ENCODE measurements around the gene MTRF1L.
A peak's percentile ranks its signal among the peaks of the same experiment; 100 is the strongest.

MTRF1L gene

DNA sequence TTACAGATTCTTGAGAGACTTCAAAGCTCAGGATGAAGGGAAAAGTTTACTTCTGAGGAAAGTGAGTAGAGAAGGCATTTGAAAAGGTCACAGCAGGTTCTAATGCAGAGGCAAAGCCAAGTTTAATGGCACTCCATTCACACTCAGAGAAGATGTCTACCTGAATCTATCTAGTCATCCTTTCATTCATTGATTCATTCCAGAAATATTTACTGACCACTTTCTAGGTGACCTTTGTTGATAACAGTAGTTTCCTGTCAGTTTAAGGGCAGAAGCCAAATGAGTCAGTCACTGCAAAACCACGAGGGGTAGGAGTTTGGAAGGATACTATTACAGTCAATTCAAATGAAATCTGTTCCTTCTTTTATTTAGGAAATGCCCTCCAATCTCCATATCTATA is 50.5 kb downstream of the MTRF1L start:
- Histone ChIP-seq H3F3A (ENCODE audit: insufficient read depth, low read length) (no peaks in the 10 kb centered on the region), H4K20me1 (ENCODE audit: insufficient read depth, low read length) (no peaks in the 10 kb centered on the region), H3K4me1 (ENCODE audit: insufficient read depth, low read length, severe bottlenecking) (no peaks in the 10 kb centered on the region), H3K9ac (ENCODE audit: low read length) (no peak overlapping the region), H3K79me2 (ENCODE audit: insufficient read depth, low read length) (no peaks in the 10 kb centered on the region), H2AFZ (ENCODE audit: low read length) (no peak overlapping the region), H3K4me2 (ENCODE audit: low read length) (no peak overlapping the region), H3K27me3 (ENCODE audit: insufficient read depth, low read length) (no peaks in the 10 kb centered on the region), H3K9me3 (ENCODE audit: low read length) (no peaks in the 10 kb centered on the region), H3K4me3 (ENCODE audit: low read depth, low read length, poor library complexity, severe bottlenecking) (no peak overlapping the region), H3K36me3 (ENCODE audit: insufficient read depth, low read length) (no peaks in the 10 kb centered on the region), H3K9me2 (ENCODE audit: low read depth, low read length) (no peaks in the 10 kb centered on the region), H3K27ac (ENCODE audit: low read depth, low read length, poor library complexity, severe bottlenecking) (no peak overlapping the region)
- TF ChIP-seq, protein P1, sequence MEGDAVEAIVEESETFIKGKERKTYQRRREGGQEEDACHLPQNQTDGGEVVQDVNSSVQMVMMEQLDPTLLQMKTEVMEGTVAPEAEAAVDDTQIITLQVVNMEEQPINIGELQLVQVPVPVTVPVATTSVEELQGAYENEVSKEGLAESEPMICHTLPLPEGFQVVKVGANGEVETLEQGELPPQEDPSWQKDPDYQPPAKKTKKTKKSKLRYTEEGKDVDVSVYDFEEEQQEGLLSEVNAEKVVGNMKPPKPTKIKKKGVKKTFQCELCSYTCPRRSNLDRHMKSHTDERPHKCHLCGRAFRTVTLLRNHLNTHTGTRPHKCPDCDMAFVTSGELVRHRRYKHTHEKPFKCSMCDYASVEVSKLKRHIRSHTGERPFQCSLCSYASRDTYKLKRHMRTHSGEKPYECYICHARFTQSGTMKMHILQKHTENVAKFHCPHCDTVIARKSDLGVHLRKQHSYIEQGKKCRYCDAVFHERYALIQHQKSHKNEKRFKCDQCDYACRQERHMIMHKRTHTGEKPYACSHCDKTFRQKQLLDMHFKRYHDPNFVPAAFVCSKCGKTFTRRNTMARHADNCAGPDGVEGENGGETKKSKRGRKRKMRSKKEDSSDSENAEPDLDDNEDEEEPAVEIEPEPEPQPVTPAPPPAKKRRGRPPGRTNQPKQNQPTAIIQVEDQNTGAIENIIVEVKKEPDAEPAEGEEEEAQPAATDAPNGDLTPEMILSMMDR (IDR thresholded peaks at IDR 0.05; ENCODE audit: low read length) = no peak
- TF ChIP-seq EZH2 (IDR thresholded peaks at IDR 0.05; ENCODE audit: borderline replicate concordance, low read length) = no peak

DNA sequence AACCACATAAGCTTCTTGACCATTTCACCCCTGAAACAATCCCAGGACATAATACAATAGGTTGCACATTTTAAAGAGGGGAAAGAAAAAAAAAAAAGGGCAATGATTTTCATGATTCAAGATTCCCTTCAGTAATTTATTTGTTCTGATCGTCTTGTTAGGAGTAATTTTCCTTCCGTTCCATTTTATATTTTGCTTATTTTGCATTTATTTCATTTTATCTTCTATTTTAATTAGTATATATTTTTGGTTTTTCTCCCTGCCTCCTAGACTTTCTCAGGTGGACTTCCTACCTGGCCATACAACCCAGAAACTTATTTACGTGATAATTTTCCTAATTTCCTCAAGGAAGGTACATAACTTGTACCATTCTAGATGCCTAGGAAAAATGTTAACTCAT is 52.3 kb downstream of the MTRF1L start:
- Histone ChIP-seq H3K27ac (ENCODE audit: low read depth, low read length, poor library complexity, severe bottlenecking) (no peak overlapping the region), H3K9ac (ENCODE audit: low read length) (no peak overlapping the region), H3K9me3 (ENCODE audit: low read length) (no peaks in the 10 kb centered on the region), H2AFZ (ENCODE audit: low read length) (no peak overlapping the region), H4K20me1 (ENCODE audit: insufficient read depth, low read length) (no peaks in the 10 kb centered on the region), H3K4me2 (ENCODE audit: low read length) (no peak overlapping the region), H3K79me2 (ENCODE audit: insufficient read depth, low read length) (no peaks in the 10 kb centered on the region), H3K4me1 (ENCODE audit: insufficient read depth, low read length, severe bottlenecking) (no peaks in the 10 kb centered on the region), H3K4me3 (ENCODE audit: low read depth, low read length, poor library complexity, severe bottlenecking) (no peak overlapping the region), H3K27me3 (ENCODE audit: insufficient read depth, low read length) (no peaks in the 10 kb centered on the region), H3K36me3 (ENCODE audit: insufficient read depth, low read length) (no peaks in the 10 kb centered on the region), H3K9me2 (ENCODE audit: low read depth, low read length) (no peaks in the 10 kb centered on the region), H3F3A (ENCODE audit: insufficient read depth, low read length) (no peaks in the 10 kb centered on the region)
- TF ChIP-seq, protein P1 (IDR thresholded peaks at IDR 0.05; ENCODE audit: low read length) = no peak
- TF ChIP-seq EZH2 (IDR thresholded peaks at IDR 0.05; ENCODE audit: borderline replicate concordance, low read length) = no peak

DNA sequence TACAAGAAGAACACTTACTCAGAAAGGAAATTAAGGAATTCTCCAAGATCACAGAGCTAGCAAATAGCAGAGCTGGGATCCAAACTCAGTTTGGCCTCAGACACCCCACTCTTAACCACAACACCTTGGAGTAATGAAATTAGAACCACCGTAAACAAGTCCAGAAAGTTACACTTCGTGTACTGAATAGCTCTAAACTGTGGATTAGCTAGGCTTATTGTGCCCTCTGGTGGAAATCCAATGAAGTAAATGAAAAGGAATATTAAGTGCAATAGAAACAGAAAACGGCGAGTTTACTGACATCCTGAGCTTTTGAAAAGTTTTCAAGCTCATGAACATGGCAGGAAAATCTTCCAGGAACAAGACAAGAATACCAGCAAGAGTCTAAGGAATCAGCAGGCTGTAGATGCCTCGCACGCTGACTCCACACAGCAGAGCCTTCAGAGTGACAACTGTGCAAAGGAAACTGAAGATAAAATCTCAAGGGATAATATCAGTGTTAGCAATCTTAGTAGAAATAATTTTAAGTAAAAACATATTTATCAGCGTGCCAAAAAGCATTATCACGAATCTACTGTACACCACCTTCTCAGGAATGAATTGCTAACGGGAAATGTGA is 54.2 kb downstream of the MTRF1L start:
- Histone ChIP-seq H2AFZ (ENCODE audit: low read length) (no peak overlapping the region), H3K4me2 (ENCODE audit: low read length) (no peak overlapping the region), H3K27me3 (ENCODE audit: insufficient read depth, low read length) (no peaks in the 10 kb centered on the region), H3K9me2 (ENCODE audit: low read depth, low read length) (no peaks in the 10 kb centered on the region), H3K27ac (ENCODE audit: low read depth, low read length, poor library complexity, severe bottlenecking) (no peak overlapping the region), H3K36me3 (ENCODE audit: insufficient read depth, low read length) (no peaks in the 10 kb centered on the region), H4K20me1 (ENCODE audit: insufficient read depth, low read length) (no peaks in the 10 kb centered on the region), H3K4me3 (ENCODE audit: low read depth, low read length, poor library complexity, severe bottlenecking) (no peak overlapping the region), H3K9me3 (ENCODE audit: low read length) (no peaks in the 10 kb centered on the region), H3K79me2 (ENCODE audit: insufficient read depth, low read length) (no peaks in the 10 kb centered on the region), H3F3A (ENCODE audit: insufficient read depth, low read length) (no peaks in the 10 kb centered on the region), H3K4me1 (ENCODE audit: insufficient read depth, low read length, severe bottlenecking) (no peaks in the 10 kb centered on the region), H3K9ac (ENCODE audit: low read length) (no peak overlapping the region)
- TF ChIP-seq EZH2 (IDR thresholded peaks at IDR 0.05; ENCODE audit: borderline replicate concordance, low read length) = no peak
- TF ChIP-seq, protein P1 (IDR thresholded peaks at IDR 0.05; ENCODE audit: low read length) = peak; percentile 77

All from OCI-LY1 (cell line).